GM21576 (cell line): ENCODE data around the gene FNBP1.

ENCODE experiments used
- ATAC-seq: cut with Tn5 transposase; IDR thresholded peaks from one replicate; pipeline ENCODE4 v1.9.1; 2021; ENCODE audit warnings: mild to moderate bottlenecking, moderate library complexity; ENCODE audit not compliant: unreplicated experiment

Gene FNBP1

DNA sequence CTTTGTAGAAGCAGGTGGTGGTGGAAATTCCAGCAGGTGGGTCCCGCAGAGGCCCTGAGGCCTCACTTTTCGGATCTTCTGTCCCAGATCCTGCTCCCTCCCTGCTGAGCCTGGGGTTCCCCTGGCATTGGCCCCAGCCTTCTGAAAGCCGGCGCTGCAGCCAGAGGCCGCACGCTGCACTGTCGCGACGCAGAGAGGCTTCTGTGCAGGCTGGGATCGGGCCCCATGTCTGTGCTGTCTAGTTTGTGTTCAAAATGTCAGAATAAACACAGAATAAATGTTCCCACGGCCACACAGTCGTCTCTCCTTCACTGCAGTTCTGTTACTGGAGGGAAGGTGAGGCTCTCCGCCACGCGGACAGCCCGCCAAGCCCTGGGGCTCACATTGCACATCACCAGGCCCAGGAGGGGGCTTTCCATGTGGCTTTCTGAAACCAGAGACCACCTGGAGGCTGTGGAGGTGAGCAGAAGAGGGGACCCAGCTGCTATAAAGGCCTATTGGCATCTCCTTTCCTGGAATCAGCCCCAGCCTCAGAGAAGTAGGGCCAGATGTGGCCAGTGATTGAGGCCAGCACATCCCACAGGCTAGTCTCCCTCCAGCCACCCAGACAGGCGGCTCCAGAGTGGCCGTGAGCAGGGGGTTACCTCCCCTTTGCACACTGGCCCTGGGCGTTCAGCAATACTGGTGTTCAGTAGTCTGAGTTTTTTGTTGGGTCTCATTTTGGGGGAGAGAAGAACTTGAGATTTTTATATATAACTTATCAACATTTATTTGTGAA lies 161.3 kb downstream of the FNBP1 start:
- no peak for ATAC-seq

DNA sequence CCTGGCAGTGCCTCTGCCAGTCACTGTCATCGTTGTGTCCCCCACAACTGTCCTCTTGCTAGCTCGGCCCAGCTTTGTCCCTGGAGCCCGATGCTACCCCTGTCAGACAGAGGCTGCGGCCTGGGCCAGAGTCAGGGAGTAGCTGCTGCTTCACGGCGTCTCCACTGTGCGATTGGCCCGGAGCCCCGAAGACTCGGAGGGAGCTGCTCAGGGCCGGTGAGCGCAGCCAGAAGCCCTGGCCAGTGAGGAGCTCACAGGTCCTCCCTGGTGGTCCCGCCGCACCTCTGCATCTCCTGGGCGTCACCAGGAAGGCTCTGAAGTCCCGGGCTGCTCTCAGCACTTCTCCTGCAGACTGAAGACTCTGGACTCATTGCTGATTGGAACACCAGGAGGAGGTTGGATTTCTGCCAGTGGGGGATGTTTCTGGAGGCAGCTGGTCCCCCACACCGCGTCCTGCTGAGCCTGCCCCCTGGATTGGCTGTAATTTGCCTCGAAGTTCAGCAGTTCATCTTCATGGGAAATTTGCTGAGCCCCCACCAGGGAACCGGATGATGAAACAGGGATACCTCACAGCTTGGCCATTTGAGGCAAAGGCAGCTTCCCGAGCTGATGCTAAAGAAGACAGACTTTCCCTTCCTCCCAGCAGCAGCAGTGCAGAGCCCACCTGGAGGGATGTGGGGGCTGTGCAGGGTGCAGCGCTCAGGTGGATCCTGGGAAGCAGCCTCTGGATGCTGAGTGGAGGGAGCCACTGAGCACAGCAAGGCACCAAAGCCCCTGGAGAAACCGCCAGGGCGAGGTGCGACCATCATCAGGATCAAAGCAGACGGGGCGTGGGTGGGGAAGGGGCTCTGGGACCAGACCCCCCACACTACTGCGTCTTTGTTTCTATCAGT lies 162.1 kb downstream of the FNBP1 start:
- no peak for ATAC-seq

DNA sequence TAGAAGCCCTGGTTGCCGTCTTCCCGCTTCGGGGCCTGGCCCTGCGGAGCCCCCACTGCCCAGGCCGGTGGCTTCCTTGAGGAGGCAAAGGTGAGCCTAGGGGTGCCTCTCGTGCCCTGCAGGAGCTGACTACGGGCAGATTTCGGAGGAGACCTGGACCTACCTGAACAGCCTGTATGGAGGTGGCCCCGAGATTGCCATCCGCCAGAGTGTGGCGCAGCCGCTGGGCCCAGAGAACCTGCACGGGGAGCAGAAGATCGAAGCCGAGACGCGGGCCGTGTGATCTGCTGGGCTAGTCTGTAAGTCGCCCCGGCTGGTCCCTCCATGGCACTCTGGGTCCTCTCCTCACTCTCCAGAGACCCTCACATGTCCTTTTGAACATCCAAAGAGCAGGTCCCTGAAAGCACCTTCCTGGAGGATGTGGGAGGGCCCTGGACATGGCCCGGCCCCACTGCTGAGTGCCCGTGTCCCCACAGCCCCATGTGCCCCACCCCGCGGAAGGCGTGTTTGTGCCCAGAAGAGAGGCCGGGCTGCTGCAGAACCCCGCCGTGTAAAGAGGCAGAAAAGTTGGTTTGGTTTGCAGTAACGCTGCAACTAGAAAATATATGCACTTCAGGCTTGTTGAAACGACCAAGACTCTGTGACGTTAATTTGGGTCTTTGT lies 162.9 kb downstream of the FNBP1 start:
- no peak for ATAC-seq

DNA sequence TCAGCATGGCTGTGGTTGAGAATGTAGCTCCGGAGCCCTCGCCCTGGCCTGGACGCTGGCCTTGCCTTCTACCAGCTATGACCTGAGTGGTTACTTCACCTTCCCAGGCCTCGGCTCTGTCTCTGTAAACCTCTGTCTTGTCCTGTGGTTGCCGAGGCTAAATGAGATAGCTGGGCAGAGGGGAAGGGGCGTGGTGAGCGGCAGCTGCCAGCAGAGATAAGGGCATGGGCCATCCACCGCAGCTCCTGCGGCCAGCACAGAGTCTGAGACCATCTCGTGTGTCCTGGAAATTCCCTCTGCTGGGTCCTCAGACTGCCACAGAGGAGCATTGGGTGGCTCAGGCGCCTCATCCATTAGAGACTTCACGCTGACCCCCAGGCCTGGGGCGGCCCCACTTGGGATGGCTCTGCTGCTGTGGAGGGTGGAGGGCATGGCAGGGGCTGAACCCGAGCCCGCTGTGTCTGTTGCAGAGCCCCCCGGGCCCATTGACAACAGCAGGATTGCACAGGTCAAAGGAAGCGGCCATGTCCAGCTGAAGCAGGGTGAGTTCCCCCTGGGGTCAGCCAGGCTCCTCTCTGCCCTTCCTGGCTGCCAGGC lies 163.8 kb downstream of the FNBP1 start:
- no peak for ATAC-seq

DNA sequence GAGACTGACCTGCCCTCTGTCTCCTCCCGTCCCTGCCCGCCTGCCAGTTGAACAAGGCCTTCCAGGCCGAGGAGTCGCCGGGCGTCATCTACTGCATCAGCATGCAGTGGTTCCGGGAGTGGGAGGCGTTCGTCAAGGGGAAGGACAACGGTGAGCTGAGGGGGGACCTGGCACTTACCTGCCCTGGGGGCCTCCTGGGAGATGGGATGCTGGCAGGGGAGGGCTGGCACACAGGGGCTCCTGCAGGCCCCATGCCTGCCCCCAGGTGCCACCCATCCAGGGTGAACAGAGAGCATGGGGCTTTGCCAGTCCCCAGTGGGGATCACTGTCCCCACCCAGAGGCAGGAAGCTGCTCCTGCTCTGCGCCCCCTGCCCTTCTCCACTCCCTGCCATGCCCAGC lies 164.7 kb downstream of the FNBP1 start:
- no peak for ATAC-seq

DNA sequence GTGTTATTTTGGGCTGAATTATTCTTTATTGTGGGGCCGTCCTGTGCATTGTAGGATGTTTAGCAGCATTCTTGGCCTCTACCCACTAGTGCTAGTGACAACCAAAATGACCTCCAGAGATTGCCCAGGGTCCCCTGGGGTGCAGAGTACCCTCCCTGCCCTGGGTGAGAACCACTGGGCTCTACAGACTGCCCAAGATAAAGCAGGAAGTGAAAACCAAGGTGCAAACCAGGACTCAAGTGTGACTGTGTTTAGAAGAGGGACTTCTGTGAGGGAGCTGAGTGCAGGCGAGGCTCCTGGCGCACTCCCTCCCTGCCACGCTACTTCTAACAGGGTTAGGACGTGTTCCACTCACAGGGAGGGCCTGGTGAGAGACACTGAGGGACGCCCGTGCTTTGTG lies 166.2 kb downstream of the FNBP1 start:
- no peak for ATAC-seq

DNA sequence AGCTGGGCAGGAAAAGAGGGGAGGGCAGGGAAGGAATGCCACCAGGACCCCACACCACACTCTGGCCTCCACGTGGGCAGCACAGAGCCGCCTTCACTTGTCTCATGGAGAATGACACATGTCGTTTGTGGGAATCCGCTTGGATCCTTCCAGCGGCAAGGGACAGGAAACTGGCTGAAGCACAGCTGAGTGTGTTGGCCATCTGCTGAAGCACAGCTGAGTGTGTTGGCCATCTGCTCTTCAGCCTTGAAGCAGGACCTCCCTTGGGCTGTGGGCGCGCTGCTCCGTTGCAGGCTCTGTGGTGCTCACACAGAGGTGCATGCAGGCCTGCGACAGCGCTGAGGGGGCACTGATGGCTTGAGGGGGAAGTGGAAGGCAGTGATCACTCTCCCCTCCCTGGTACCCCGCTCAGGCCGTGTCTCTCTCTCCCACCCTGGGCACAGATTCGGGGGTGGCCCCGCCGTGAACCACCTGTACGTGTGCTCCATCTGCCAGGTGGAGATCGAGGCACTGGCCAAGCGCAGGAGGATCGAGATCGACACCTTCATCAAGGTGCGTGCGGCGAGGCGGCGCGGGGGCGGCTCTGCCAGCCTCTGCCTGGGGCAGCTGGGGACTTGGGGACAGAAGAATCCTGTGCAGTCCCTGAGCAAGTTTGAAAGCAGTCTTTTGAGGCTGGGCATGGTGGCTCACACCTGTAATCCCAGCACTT lies 167.1 kb downstream of the FNBP1 start:
- ATAC-seq: no peak

DNA sequence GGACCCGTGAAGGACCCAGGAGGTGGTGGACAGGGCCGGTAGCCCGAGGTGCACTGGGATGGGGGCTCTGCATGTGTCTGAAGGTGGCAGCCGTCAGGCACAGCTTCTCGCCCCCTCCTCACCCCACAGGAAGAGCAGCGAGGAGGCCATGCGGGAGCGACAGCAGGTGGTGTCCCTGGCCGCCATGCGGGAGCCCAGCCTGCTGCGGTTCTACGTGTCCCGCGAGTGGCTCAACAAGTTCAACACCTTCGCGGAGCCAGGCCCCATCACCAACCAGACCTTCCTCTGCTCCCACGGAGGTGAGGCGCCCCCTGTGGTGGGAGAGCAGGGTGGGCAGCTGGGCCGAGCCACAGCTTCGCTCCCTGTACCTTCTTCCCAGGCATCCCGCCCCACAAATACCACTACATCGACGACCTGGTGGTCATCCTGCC lies 167.8 kb downstream of the FNBP1 start:
- no peak for ATAC-seq

DNA sequence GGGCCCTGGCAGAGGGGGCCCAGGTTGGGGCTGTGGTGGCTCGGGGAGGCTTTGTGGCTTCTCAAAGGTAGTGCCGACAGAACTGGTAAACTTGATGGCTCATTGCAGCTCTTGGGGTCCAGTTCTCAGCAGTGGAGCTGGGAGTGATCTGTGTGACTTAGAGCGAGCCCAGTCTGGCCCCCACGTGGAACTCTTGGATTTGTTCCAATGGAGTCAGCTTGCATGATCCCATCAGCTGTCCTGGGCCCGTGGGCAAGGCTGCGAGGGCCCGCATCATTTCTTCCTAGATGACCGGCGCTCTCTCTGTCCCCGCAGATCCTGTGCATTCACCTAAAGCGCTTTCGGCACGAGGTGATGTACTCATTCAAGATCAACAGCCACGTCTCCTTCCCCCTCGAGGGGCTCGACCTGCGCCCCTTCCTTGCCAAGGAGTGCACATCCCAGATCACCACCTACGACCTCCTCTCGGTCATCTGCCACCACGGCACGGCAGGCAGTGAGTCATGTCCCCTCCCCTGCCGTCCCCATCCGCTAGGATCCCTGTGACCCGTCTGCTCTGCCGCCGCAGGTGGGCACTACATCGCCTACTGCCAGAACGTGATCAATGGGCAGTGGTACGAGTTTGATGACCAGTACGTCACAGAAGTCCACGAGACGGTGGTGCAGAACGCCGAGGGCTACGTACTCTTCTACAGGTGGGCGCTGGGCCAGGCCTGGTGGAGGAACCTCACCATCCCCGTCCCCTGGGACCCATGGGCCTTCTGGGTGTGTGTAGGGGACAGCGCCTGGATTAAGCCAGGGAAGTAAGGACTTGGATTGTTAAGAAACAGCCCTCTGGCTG lies 168.5 kb downstream of the FNBP1 start:
- ATAC-seq: no peak

DNA sequence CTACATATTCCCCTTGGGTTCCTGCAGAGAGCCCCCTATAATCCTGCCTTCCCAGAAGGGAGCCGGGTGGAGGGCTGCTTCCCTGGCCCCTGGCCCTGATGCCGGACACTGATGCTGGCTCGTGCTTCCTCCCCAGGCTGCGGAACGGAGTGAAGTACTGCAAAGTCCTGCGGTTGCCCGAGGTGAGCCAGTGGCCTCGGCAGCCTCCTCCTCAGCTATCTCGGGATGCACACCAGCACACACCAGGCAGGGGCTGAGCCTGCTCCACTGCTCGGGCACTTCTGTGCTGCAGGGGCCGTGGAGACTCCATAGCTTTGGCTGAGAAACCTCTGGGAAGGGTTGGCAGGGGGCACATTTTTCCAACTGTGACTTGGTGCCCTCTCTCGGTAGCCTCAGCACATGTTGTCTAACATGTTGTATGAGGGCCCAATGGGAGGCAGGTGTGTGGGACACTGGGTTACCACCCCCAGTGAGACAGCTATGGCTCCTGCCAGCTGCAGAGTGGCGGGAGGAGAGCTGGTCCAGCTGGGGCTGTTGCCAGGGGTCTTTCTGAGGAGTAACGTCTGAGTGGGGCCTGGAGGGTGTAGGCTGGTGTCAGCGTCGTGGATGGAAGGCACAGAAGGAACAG lies 169.3 kb downstream of the FNBP1 start:
- no peak for ATAC-seq

DNA sequence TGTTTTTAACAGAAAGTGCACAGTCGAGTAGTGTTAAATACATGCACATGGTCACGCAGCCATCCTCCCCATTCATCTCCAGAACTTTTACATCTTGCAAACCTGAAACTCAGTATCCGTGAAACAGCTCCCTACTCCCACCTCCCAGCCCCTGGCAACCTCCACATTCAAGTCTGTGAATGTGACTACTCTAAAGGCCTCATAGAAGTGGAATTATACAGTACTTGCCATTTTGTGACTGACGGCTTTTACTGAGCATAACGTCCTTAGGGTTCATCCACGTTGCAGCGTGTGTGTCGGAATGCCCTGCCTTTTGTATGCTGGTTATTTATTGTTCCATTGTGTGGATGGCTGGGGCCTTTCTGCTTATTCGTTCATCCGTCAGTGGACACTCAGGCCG lies 171.9 kb downstream of the FNBP1 start:
- ATAC-seq: no peak

DNA sequence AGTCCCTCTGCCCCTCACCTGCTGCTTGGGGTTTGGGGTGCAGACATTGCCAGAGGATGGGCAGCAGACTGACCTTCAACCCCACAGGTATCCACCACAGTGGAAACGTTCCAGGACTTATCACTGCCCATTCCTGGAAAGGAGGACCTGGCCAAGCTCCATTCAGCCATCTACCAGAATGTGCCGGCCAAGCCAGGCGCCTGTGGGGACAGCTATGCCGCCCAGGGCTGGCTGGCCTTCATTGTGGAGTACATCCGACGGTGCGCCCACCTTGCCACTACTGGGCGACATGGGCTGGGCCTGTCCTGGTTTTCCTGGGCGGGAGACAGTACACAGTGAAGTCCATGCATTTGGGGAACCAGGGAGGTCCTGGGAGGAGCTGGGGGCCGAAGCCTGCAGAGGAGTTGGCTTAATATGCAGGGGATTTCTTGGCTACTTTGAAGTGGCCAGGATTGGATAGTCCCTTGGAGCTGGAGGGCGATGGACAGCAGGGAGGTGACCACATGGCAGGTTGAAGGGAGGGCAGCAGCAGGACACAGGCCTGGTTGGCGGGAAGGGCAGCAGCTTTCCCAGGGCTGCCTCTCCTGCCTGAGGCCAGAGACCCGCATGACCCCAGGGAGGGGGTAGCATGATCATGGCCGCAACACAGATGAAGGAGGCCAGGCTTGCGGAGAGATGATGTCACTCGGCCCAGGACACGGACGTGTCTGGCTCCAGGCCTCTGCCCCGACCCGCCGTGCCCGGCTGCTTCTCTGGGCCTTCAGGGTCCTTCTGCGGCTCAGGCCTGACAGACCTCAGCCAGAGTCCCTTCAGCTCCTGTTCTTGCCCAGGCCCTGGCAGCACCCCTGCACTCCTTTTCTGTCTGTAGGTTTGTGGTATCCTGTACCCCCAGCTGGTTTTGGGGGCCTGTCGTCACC lies 173.1 kb downstream of the FNBP1 start:
- ATAC-seq: no peak

DNA sequence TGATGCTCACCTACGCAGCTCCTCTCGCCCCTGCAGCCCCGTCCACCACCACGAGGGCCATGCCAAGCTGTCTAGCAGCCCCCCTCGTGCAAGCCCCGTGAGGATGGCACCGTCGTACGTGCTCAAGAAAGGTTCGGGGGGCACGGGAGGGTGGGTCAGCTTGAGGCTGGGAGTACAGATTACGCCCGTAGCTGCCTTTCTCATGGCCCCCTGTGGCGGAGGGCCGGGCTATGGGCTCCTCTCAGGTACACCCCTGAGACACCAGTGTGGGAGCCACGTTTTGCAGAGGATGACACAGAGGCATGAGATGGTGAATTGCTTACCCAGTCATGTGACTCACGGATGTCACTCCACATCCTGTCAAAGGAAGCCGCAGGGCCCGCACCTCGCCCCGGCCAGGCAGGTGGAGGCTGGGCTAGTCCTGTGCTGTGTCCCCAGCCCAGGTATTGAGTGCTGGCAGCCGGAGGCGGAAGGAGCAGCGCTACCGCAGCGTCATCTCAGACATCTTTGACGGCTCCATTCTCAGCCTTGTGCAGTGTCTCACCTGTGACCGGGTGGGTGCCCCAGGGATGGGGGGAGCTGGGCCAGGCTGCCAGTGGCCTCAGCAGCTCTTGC lies 174.0 kb downstream of the FNBP1 start:
- ATAC-seq: no peak

DNA sequence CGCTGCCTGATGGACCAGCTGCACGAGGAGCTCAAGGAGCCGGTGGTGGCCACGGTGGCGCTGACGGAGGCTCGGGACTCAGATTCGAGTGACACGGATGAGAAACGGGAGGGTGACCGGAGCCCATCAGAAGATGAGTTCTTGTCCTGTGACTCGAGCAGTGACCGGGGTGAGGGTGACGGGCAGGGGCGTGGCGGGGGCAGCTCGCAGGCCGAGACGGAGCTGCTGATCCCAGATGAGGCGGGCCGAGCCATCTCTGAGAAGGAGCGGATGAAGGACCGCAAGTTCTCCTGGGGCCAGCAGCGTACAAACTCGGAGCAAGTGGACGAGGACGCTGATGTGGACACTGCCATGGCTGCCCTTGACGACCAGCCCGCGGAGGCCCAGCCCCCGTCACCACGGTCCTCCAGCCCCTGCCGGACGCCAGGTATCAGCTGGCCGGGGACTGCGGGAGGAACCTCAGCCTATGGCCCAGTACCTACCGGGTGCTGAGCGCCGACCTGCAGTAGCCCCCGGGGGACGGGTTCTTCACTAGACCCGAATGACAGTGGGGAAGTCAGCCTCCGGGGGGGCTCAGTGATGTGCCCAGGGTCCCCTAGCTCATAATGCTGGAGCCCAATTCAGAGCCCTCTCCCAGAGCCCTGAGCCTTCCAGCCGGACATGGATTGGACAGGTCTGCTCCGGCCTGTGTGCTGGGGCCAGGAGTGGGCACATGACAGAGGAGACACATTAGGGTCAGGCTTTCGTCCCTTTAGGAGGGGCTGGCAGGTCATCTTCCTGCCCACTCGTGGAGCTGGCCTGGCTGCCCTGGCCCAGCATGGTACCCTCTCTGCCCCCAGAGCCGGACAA lies 174.7 kb downstream of the FNBP1 start:
- ATAC-seq: no peak

DNA sequence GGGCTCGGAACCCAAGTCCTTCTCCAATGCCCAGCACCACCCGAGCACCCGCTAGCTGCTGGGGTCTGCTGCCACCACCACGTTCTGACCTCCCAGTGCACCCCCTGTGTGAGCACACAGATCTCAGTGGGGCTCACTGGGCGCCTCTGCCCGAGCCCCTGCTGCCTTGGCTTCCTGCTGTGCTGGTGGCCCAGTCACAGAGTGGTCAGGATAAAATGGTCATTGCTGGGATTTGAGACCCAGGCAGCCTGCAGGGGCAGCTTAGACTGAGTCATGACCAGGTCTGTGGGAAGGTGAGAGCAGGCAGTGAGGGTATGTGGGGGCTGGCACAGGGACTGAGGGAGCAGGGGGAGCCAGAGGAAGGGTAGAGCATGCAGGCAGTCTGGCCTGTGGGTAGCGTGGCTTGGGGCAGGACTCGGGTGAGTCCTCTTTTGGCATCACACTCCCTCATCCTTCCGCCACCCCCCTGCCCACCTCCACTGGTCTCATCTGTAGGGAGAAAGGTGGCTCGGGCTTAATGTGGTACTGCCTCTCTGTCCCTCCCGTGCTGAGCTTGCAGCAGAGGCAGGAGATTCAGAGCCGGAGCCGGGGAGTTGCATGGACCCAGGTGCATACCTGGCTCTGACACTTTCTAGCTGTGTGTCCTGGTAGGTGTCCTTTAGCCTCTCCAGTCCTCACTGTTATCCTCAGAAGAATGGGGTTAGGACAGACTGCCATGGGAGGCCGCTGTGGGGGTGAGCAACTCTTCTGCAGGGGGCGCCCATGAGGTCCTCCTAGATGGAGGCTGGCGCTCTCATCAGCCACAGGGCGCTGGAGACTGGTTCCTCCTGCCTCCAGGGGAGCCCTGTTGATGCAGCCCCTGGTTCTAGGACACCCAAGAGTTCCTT lies 175.6 kb downstream of the FNBP1 start:
- ATAC-seq: no peak
